Measurements from ENCODE around the gene SEMA3B.

Gene SEMA3B

GRCh38 chr3:50319181-50319893 is 50.4 kb downstream of the SEMA3B start:
- no peak for DNase-seq

GRCh38 chr3:50319894-50320625 is 51.1 kb downstream of the SEMA3B start:
- DNase-seq, result no peak

DNA sequence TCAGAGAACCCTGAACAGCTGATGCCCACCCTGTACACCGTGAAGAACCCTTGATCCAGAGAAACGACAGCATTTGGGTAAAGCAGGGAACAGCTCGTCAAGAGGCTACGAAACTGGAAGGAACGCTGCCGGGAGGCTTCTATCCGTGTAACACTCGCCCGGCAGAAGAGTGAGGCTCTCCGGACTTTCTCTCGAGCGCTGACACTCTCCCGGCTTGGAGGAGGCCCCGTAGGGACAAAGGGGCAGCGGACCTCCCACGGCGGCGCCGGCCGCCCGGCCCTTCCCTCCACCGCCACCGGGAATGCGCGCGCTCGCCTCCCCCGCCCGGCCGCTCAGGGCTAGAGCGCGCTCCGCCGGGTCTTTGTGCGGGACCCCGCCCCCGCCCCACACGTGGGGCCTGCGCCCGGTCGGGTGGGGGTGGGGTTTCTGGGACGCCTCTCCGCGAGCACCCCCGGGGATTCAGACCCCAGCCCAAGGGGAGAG is 51.9 kb downstream of the SEMA3B start:
- no peak for DNase-seq

GRCh38 chr3:50321336-50322114 is 52.6 kb downstream of the SEMA3B start:
- peak; percentile 96 for DNase-seq

GRCh38 chr3:50322115-50322385 is 53.1 kb downstream of the SEMA3B start:
- no peak for DNase-seq

DNA sequence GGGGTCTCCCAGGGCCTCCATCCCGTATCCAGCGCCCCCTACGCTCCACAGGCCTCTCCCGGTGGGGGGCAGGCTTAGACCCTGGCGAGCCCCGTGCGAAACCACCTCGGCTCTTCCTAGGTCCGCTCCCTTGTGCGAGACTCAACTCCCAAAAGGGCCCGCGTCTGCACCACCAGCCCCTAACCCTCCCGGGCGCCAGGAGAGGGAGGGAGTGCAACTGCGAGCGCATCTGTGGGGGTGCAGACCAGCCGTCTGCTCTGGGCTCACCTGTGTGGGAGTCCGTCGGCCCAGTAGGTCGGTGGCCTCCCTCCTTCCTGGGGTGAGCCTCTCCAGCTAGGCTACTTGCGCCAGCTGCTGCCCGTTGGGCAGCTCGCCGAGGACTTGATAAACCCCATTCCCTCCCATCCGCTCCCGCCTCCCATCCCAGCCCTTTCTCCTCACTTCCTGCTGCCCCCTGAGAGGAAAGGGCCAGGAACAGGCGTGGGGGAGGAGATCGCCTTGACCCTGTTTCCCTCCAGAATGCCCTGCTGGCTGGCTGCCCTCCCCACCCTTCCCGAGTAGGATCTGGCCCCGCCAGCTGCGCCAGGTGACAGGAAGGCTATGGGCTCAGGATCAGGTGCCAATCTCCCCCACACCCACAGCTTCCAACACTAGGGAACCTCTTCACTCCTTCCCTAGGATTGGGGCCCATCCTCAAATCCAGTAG is 53.6 kb downstream of the SEMA3B start, which contains the start of gene HYAL2:
Gene HYAL2, minus strand, starts transcription at position 360 of the 706 bp plus-strand sequence. CDS start 2,256 bp downstream, outside the sequence.
- no peak for DNase-seq

- DNase-seq, result no peak
These were observed 54.2 kb downstream of the SEMA3B start for GRCh38 chr3:50323092-50323600.

- no peak for DNase-seq
These were observed 54.8 kb downstream of the SEMA3B start for GRCh38 chr3:50323614-50324199.

- peak; percentile 85 for DNase-seq
These were observed 55.6 kb downstream of the SEMA3B start for GRCh38 chr3:50324351-50325112.

DNA sequence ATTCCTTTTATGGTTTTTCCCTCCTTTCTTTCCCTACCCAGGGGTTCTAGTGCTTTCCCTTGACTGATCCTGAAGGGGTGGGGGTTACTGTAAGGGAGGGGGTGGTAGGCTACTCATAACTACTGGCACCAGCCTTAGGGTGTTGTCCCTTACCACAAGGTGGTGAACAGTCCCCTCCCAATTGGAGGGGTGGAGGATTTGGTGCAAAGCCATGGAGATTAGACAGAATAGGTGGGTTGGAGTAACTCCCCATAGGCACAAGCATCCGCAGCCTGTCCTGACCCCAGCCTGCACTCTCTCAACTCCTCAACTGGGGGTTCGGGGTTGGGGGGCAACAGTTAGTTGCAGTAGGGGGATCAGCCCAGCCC is 56.1 kb downstream of the SEMA3B start:
- DNase-seq, result no peak

- DNase-seq, result no peak
These were observed 56.7 kb downstream of the SEMA3B start for GRCh38 chr3:50325497-50326181.

DNA sequence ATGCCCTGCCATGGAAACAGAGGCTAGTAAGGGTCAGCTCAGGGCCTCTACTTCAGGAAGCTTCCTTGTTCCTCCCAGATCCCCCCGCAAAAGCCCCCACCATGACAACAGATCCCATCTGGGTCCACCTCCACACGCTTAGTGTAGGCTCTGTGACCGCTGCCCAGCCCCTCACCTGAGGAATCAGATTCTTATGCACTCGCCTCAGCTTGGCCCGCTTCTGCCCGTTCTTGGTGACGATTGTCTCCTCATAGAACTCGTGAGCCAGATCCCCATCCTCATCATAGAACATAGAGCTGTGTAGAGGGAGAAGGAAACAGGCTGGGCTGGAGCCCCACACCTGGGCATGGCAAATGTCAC is 57.2 kb downstream of the SEMA3B start:
- no peak for DNase-seq

DNA sequence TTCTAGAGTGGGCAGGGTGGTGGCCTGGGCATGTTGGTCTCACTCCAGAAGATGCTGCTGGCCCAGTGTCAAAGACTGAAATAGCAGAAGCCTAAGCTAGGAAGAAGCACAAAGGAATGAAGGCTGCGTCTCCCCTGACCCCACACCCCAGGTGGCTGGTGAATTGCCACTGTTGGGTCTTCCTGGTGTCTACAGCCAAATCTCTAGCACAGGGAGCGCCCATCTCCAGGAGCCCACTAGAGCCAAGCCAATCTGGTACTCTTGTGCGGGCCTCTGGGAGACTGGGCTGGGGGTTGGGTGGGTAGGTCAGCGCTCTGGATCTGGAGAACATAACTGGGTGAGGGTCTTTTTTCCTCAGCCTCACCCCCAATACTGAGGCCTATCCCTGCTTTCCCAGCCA is 58.2 kb downstream of the SEMA3B start:
- DNase-seq, result no peak
